ENCODE data around the gene GPSM1. TPM values are rescaled to one million over a fixed set of nuclear protein-coding genes. Genes with fewer than 3 reads are reported as not detected.

GPSM1 gene
- total RNA-seq, 1 experiment from 2014 or later: 26.4 TPM

GRCh38 chr9:136292591-136293448 lies 34.5 kb upstream of the GPSM1 start:
- ATAC-seq: no peak
- 0 out of 2 replicates have a peak overlapping the region, but pooled peaks have one; percentile 10 for H3K27ac ChIP-seq (ENCODE audit: low read depth, low read length)
- H3K9me3 ChIP-seq (ENCODE audit: control insufficient read depth in 1 of 2, insufficient read depth in 1 of 2, low read depth in 1 of 2, low read length in 2 of 2): peaks cover 0 to 5% of the 10 kb centered on the region in 2 experiments; a peak in 1 of 4 replicates
- H3K9me2 ChIP-seq (ENCODE audit: insufficient read depth): no peaks in the 10 kb centered on the region
- no peak overlapping the region for H3K4me3 ChIP-seq (replicated peaks in 1 of 2; ENCODE audit: low read depth in 1 of 2, low read length in 2 of 2)
- H3K4me1 ChIP-seq (ENCODE audit: control insufficient read depth in 1 of 2, insufficient read depth in 2 of 2, low read length in 2 of 2): peaks cover 17 to 27% of the 10 kb centered on the region in 2 experiments; a peak in 3 of 4 replicates
- DNase-seq (ENCODE audit: low read depth, low spot score): no peak
- ChIA-PET CTCF (no interaction called here), RAD21 (ENCODE audit: low non-redundant PET in 1 of 2, low total read pairs in 2 of 2, uncharacterized antibody in 2 of 2, unreplicated experiment in 2 of 2) (no interaction called here), POLR2A (no interaction called here)
- no peaks in the 10 kb centered on the region for H3K27me3 ChIP-seq (ENCODE audit: insufficient read depth, low read length)
- H2AFZ ChIP-seq (ENCODE audit: low read depth, low read length, poor library complexity, severe bottlenecking): no peak overlapping the region
- BruUV-seq (replicated peaks): no TSS peak
- H4K20me1 ChIP-seq (ENCODE audit: insufficient read depth): no peaks in the 10 kb centered on the region
- H3K4me2 ChIP-seq (ENCODE audit: low read length): no peak overlapping the region
- H3K36me3 ChIP-seq (ENCODE audit: control insufficient read depth in 1 of 2, insufficient read depth in 2 of 2, low read length in 2 of 2): no peaks in the 10 kb centered on the region
- TF ChIP-seq FOSL1 (IDR thresholded peaks at IDR 0.05; ENCODE audit: low read depth) (no peak), ELF1 (IDR thresholded peaks at IDR 0.05; ENCODE audit: borderline replicate concordance, low read depth) (no peak), MAX (IDR thresholded peaks at IDR 0.05) (no peak), ZBTB33 (IDR thresholded peaks at IDR 0.05; ENCODE audit: extremely low read depth, insufficient replicate concordance, low read length) (no peak), SP1 (IDR thresholded peaks at IDR 0.05; ENCODE audit: low read depth) (no peak), ZFX (IDR thresholded peaks at IDR 0.05) (no peak), CBX3 (IDR thresholded peaks at IDR 0.05; ENCODE audit: low read depth) (no peak), SRF (IDR thresholded peaks at IDR 0.05; ENCODE audit: low read depth) (no peak), ZNF274 (IDR thresholded peaks at IDR 0.05; ENCODE audit: low read depth, low read length) (no peak), SIN3A (IDR thresholded peaks at IDR 0.05; ENCODE audit: low read depth) (no peak), EZH2phosphoT487 (IDR thresholded peaks at IDR 0.05; ENCODE audit: borderline replicate concordance) (no peak), EGR1 (IDR thresholded peaks at IDR 0.05; ENCODE audit: low read depth) (no peak), EZH2 (IDR thresholded peaks at IDR 0.05) (no peak)
- TF ChIP-seq, protein P1, sequence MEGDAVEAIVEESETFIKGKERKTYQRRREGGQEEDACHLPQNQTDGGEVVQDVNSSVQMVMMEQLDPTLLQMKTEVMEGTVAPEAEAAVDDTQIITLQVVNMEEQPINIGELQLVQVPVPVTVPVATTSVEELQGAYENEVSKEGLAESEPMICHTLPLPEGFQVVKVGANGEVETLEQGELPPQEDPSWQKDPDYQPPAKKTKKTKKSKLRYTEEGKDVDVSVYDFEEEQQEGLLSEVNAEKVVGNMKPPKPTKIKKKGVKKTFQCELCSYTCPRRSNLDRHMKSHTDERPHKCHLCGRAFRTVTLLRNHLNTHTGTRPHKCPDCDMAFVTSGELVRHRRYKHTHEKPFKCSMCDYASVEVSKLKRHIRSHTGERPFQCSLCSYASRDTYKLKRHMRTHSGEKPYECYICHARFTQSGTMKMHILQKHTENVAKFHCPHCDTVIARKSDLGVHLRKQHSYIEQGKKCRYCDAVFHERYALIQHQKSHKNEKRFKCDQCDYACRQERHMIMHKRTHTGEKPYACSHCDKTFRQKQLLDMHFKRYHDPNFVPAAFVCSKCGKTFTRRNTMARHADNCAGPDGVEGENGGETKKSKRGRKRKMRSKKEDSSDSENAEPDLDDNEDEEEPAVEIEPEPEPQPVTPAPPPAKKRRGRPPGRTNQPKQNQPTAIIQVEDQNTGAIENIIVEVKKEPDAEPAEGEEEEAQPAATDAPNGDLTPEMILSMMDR (IDR thresholded peaks at IDR 0.05 in 2 of 3, conservative IDR thresholded peaks at IDR 0.05 in 1 of 3; ENCODE audit: borderline replicate concordance in 1 of 3, insufficient read depth in 1 of 3, low read depth in 2 of 3, low read length in 2 of 3): no peak
- H3K79me2 ChIP-seq (ENCODE audit: insufficient read depth, low read length): no peaks in the 10 kb centered on the region
- intact Hi-C loops (cut with micrococcal nuclease): no loop called here
- H3K9ac ChIP-seq (ENCODE audit: low read length): no peak overlapping the region

All from HCT116 (cell line).